ENCODE results near the gene KRTAP16-1.

GRCh38 chr17:41333098-41333497 is 24.0 kb upstream of the KRTAP16-1 start:
- TF ChIP-seq CTCF (IDR thresholded peaks at IDR 0.05): no peak
- TF ChIP-seq POLR2A (IDR thresholded peaks at IDR 0.05): no peak

Data from Peyer's patch (tissue), 4 donors.